Thoracic aorta (tissue), 2 donors: ENCODE results near the gene SAMD11. TPM values are rescaled to one million over a fixed set of nuclear protein-coding genes. Genes with fewer than 3 reads are reported as not detected.
"Not testable (repeated sequence)": the region's sequence is repeated elsewhere in the genome, so short reads cannot be mapped to it uniquely, and the experiment has no call there.

Experiments used
- ATAC-seq: fragments of 150-250 bp; one replicate; pipeline ENCODE4 v1.8.0; 2017; ENCODE audit warnings: low read depth; ENCODE audit not compliant: insufficient number of reproducible peaks, low FRiP score
- DNase-seq: peaks from one replicate; pipeline ENCODE4 v3.0.0-alpha.2; 2020; ENCODE audit warnings: low spot score
- H3K27ac ChIP-seq, 2 donors: fragments of 200-600 bp; sonication (generic); 1 replicate in 1 of 2; 2 replicates in 1 of 2; pipeline ENCODE4 v1.5.1; 2016; ENCODE audit warnings: mild to moderate bottlenecking in 2 of 2, moderate library complexity in 2 of 2
- H3K27me3 ChIP-seq: fragments of 200-600 bp; sonication (generic); replicated peaks from 2 replicates; pipeline ENCODE4 v1.6.0; 2016; ENCODE audit warnings: mild to moderate bottlenecking; ENCODE audit not compliant: insufficient read depth
- H3K36me3 ChIP-seq: fragments of 200-600 bp; sonication (generic); one replicate; pipeline ENCODE4 v1.5.1; 2016
- H3K4me1 ChIP-seq, 2 donors: fragments of 200-600 bp; sonication (generic); 1 replicate in 1 of 2; 2 replicates in 1 of 2; pipeline versions ENCODE4 v1.5.1 to v1.6.0; 2016; ENCODE audit warnings: low read depth in 2 of 2, mild to moderate bottlenecking in 1 of 2; ENCODE audit not compliant: control insufficient read depth in 1 of 2
- H3K4me3 ChIP-seq: fragments of 200-600 bp; sonication (generic); 2 replicates; pipeline ENCODE4 v1.5.1; 2016; ENCODE audit warnings: mild to moderate bottlenecking
- H3K9me3 ChIP-seq: fragments of 200-600 bp; sonication (generic); 2 replicates; pipeline ENCODE4 v1.5.1; 2016
- CTCF ChIP-seq: fragments of 200-600 bp; sonication (generic); IDR thresholded peaks from one replicate; pipeline ENCODE4 v1.5.1; 2019; ENCODE audit warnings: antibody characterized with exemption
- total RNA-seq, 2 donors: library from RNA; depleted of rRNA; stranded (reverse); fragments of >200 nt; gene quantifications; one replicate each; pipeline versions ENCODE4 v1.1.0 to v1.2.3, GENCODE V29; 2016

The SAMD11 gene
- total RNA-seq, 2 donors from 2014 or later: 10.2 to 18.8 TPM

- H3K27me3 ChIP-seq: no peaks in the 10 kb centered on the region
- no peak for DNase-seq
Observed at GRCh38 chr1:886760-887159, 37.0 kb upstream of the SAMD11 start.

GRCh38 chr1:888297-888696, 35.4 kb upstream of the SAMD11 start:
- TF ChIP-seq CTCF: no peak
- H3K27me3 ChIP-seq: no peaks in the 10 kb centered on the region
- no peak overlapping the region for H3K4me3 ChIP-seq
- no peaks in the 10 kb centered on the region for H3K9me3 ChIP-seq
- no peak for DNase-seq
- H3K4me1 ChIP-seq: no peaks in the 10 kb centered on the region
- no peaks in the 10 kb centered on the region for H3K36me3 ChIP-seq
- H3K27ac ChIP-seq: no peak overlapping the region
- no peak for ATAC-seq

More at GRCh38 chr1:886760-887159, 37.0 kb upstream of the SAMD11 start:
- no peak overlapping the region for H3K4me3 ChIP-seq
- H3K27ac ChIP-seq: no peak overlapping the region
- no peaks in the 10 kb centered on the region for H3K4me1 ChIP-seq
- no peak for TF ChIP-seq CTCF
- H3K9me3 ChIP-seq: no peaks in the 10 kb centered on the region
- H3K36me3 ChIP-seq: no peaks in the 10 kb centered on the region
- no peak for ATAC-seq

GRCh38 chr1:889774-890173, 33.9 kb upstream of the SAMD11 start:
- not testable (repeated sequence) for H3K4me3 ChIP-seq, ATAC-seq, H3K36me3 ChIP-seq, H3K27ac ChIP-seq, H3K27me3 ChIP-seq, H3K9me3 ChIP-seq, H3K4me1 ChIP-seq, DNase-seq

GRCh38 chr1:890234-890633, 33.5 kb upstream of the SAMD11 start:
- not testable (repeated sequence) for ATAC-seq, H3K9me3 ChIP-seq, H3K4me3 ChIP-seq, H3K27ac ChIP-seq, H3K4me1 ChIP-seq, H3K36me3 ChIP-seq, DNase-seq, H3K27me3 ChIP-seq

- no peak for ATAC-seq
- no peak overlapping the region for H3K4me3 ChIP-seq
- no peaks in the 10 kb centered on the region for H3K9me3 ChIP-seq
- no peak for TF ChIP-seq CTCF
- no peaks in the 10 kb centered on the region for H3K27me3 ChIP-seq
- no peak overlapping the region for H3K27ac ChIP-seq
- H3K4me1 ChIP-seq: no peaks in the 10 kb centered on the region
- H3K36me3 ChIP-seq: no peaks in the 10 kb centered on the region
- DNase-seq: no peak
Observed at GRCh38 chr1:890661-891060, 33.1 kb upstream of the SAMD11 start.

- DNase-seq (no peak), ATAC-seq (no peak)
- Histone ChIP-seq H3K9me3 (no peaks in the 10 kb centered on the region), H3K27ac (no peak overlapping the region), H3K36me3 (no peaks in the 10 kb centered on the region), H3K27me3 (no peaks in the 10 kb centered on the region), H3K4me1 (no peaks in the 10 kb centered on the region), H3K4me3 (no peak overlapping the region)
- no peak for TF ChIP-seq CTCF
Observed at GRCh38 chr1:897226-897625, 26.5 kb upstream of the SAMD11 start.

GRCh38 chr1:897951-898350, 25.8 kb upstream of the SAMD11 start:
- not testable (repeated sequence) for H3K4me3 ChIP-seq, H3K27me3 ChIP-seq, ATAC-seq, H3K9me3 ChIP-seq, H3K27ac ChIP-seq, DNase-seq, H3K36me3 ChIP-seq, H3K4me1 ChIP-seq
